Posterior vena cava (tissue), 2 donors: Measurements from ENCODE around the gene SRRM2. TPM values are rescaled to one million over a fixed set of nuclear protein-coding genes. Genes with fewer than 3 reads are reported as not detected.

Source experiments
- total RNA-seq, 2 donors: library from RNA; stranded (reverse); fragmentation: NEBNext Ultra II Directional; extraction: Animal tissue kit (Norgen Biotek cat#: 25700); gene quantifications; one replicate each; pipeline ENCODE4 v1.2.1, GENCODE V29; 2021
- donor health status: DM: yes; HTN: yes; CAD: no.
- donor health status: DM: yes; HTN: yes; CAD: no.

Gene SRRM2
- total RNA-seq, 2 donors from 2014 or later, result 320 to 360 TPM

Other genes starting within 250 kb of the SRRM2 start
- gene ATP6V0C, start 238.7 kb upstream of the SRRM2 start, total RNA-seq, result 100 to 1,000 TPM; 107 to 133 TPM
- gene AMDHD2, start 232.3 kb upstream of the SRRM2 start, total RNA-seq, result 10 to 100 TPM; 25.5 to 34.3 TPM
- not detected for gene CEMP1, start 221.2 kb upstream of the SRRM2 start, total RNA-seq
- 10 to 100 TPM; 36.8 to 40.1 TPM for gene PDPK1, start 214.6 kb upstream of the SRRM2 start, total RNA-seq
- gene KCTD5, start 70.1 kb upstream of the SRRM2 start, total RNA-seq, result 10 to 100 TPM; 13.5 to 14.3 TPM
- gene PRSS27, start 32.4 kb upstream of the SRRM2 start, total RNA-seq, result 1 to 10 TPM in 1 of 2 donors, under 1 TPM in 1; 0.71 to 1.4 TPM
- 100 to 1,000 TPM; 182 to 196 TPM for gene ELOB, start 24.6 kb downstream of the SRRM2 start, total RNA-seq
- not detected for gene PRSS33, start 34.9 kb downstream of the SRRM2 start, total RNA-seq
- not detected for gene PRSS41, start 45.8 kb downstream of the SRRM2 start, total RNA-seq
- not detected for gene PRSS21, start 64.6 kb downstream of the SRRM2 start, total RNA-seq
- not detected for gene ZG16B, start 77.7 kb downstream of the SRRM2 start, total RNA-seq
- not detected for gene PRSS22, start 105.5 kb downstream of the SRRM2 start, total RNA-seq
- 10 to 100 TPM; 16.0 to 17.6 TPM for gene FLYWCH2, start 130.6 kb downstream of the SRRM2 start, total RNA-seq
- 10 to 100 TPM; 31.0 to 37.7 TPM for gene FLYWCH1, start 159.3 kb downstream of the SRRM2 start, total RNA-seq
- gene KREMEN2, start 211.6 kb downstream of the SRRM2 start, total RNA-seq, result not detected
- 1 to 10 TPM; 2.5 to 5.4 TPM for gene PAQR4, start 216.7 kb downstream of the SRRM2 start, total RNA-seq
- 1 to 10 TPM in 1 of 2 donors, under 1 TPM in 1; 0.76 to 1.6 TPM for gene PKMYT1, start 227.8 kb downstream of the SRRM2 start, total RNA-seq